IMR-90 (cell line): ENCODE data around the gene SLC6A4.

Experiments
- BHLHE40 ChIP-seq: fragments of 150-350 bp; IDR thresholded peaks from 2 replicates; pipeline ENCODE4 v1.6.1; 2016; ENCODE audit warnings: mild to moderate bottlenecking, low read depth, low read length
- CEBPB ChIP-seq: IDR thresholded peaks from 2 replicates; pipeline ENCODE4 v1.6.1; 2012; ENCODE audit warnings: low read depth, low read length, improper control_type of control experiment
- FOS ChIP-seq: fragments of 150-350 bp; IDR thresholded peaks from 2 replicates; pipeline ENCODE4 v1.6.1; 2016; ENCODE audit warnings: low read depth, low read length
- MAFK ChIP-seq: IDR thresholded peaks from 2 replicates; pipeline ENCODE4 v1.6.1; 2012; ENCODE audit warnings: low read depth, low read length, improper control_type of control experiment
- MXI1 ChIP-seq: IDR thresholded peaks from 2 replicates; pipeline ENCODE4 v1.6.1; 2012; ENCODE audit warnings: low read depth, mild to moderate bottlenecking, low read length, moderate library complexity, borderline replicate concordance
- POLR2A ChIP-seq: IDR thresholded peaks from 2 replicates; pipeline ENCODE4 v1.6.1; 2012; ENCODE audit warnings: mild to moderate bottlenecking, low read depth, low read length
- RAD21 ChIP-seq: IDR thresholded peaks from 2 replicates; pipeline ENCODE4 v1.6.1; 2012; ENCODE audit warnings: low read length, improper control_type of control experiment
- RCOR1 ChIP-seq: IDR thresholded peaks from 2 replicates; pipeline ENCODE4 v1.6.1; 2012; ENCODE audit warnings: mild to moderate bottlenecking, low read length, improper control_type of control experiment; ENCODE audit not compliant: insufficient replicate concordance
- RFX5 ChIP-seq: IDR thresholded peaks from 2 replicates; pipeline ENCODE4 v1.8.0; 2012; ENCODE audit warnings: low read depth, mild to moderate bottlenecking, low read length, moderate library complexity
- TF ChIP-seq, protein P1 (sequence below): conservative IDR thresholded peaks from 2 replicates; pipeline ENCODE4 v1.5.1; 2012; ENCODE audit warnings: mild to moderate bottlenecking, low read depth, low read length, improper control_type of control experiment
- TF ChIP-seq, protein P2 (sequence below): fragments of 150-350 bp; IDR thresholded peaks from 2 replicates; pipeline ENCODE4 v1.6.1; 2017; ENCODE audit warnings: mild to moderate bottlenecking, antibody characterized with exemption, low read length, low read depth
- TF ChIP-seq, protein P3 (sequence below): fragments of 150-350 bp; IDR thresholded peaks from 2 replicates; pipeline ENCODE4 v1.6.1; 2016; ENCODE audit warnings: low read depth, mild to moderate bottlenecking, low read length, moderate library complexity, borderline replicate concordance

DNA sequence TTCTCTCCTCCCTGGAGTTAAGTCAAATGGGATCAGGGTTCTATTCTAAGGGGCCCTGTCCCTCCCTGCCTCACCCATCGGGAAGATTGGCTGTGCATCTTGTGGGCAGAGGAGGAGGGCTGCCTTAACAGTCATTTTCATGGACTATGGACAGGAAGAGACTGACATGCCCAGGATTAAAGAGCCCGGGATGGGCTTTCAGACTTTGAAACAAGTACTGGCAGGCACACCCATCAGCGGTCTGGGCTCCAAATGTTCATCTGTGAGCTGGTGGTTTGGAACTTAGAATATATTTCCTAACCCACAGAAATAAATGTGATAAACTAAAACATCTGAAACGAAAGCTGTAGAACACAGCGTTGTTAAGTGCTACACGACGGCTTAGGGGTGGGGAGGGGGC, 6.5 kb downstream of the SLC6A4 start:
- TF ChIP-seq, protein P1, sequence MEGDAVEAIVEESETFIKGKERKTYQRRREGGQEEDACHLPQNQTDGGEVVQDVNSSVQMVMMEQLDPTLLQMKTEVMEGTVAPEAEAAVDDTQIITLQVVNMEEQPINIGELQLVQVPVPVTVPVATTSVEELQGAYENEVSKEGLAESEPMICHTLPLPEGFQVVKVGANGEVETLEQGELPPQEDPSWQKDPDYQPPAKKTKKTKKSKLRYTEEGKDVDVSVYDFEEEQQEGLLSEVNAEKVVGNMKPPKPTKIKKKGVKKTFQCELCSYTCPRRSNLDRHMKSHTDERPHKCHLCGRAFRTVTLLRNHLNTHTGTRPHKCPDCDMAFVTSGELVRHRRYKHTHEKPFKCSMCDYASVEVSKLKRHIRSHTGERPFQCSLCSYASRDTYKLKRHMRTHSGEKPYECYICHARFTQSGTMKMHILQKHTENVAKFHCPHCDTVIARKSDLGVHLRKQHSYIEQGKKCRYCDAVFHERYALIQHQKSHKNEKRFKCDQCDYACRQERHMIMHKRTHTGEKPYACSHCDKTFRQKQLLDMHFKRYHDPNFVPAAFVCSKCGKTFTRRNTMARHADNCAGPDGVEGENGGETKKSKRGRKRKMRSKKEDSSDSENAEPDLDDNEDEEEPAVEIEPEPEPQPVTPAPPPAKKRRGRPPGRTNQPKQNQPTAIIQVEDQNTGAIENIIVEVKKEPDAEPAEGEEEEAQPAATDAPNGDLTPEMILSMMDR = no peak
- TF ChIP-seq CEBPB = no peak
- TF ChIP-seq FOS = no peak
- no peak for TF ChIP-seq POLR2A
- TF ChIP-seq RCOR1 = no peak
- TF ChIP-seq, protein P2, sequence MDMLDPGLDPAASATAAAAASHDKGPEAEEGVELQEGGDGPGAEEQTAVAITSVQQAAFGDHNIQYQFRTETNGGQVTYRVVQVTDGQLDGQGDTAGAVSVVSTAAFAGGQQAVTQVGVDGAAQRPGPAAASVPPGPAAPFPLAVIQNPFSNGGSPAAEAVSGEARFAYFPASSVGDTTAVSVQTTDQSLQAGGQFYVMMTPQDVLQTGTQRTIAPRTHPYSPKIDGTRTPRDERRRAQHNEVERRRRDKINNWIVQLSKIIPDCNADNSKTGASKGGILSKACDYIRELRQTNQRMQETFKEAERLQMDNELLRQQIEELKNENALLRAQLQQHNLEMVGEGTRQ = no peak
- no peak for TF ChIP-seq MAFK
- TF ChIP-seq, protein P3, sequence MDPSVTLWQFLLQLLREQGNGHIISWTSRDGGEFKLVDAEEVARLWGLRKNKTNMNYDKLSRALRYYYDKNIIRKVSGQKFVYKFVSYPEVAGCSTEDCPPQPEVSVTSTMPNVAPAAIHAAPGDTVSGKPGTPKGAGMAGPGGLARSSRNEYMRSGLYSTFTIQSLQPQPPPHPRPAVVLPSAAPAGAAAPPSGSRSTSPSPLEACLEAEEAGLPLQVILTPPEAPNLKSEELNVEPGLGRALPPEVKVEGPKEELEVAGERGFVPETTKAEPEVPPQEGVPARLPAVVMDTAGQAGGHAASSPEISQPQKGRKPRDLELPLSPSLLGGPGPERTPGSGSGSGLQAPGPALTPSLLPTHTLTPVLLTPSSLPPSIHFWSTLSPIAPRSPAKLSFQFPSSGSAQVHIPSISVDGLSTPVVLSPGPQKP = no peak
- no peak for TF ChIP-seq RAD21
- no peak for TF ChIP-seq BHLHE40
- no peak for TF ChIP-seq MXI1
- TF ChIP-seq RFX5 = no peak
